GM06990 (cell line): ENCODE results near the gene ASS1.

ENCODE experiments used
- DNase-seq: peaks from one replicate; pipeline ENCODE4 v3.0.0-alpha.2; 2011; ENCODE audit not compliant: insufficient read length; ENCODE audit errors: extremely low read depth
- H3K27me3 ChIP-seq: replicated peaks from 2 replicates; pipeline ENCODE4 v1.6.0; 2011; ENCODE audit warnings: low read length; ENCODE audit not compliant: control insufficient read depth, insufficient read depth
- H3K36me3 ChIP-seq: 2 replicates; pipeline ENCODE4 v1.5.1; 2011; ENCODE audit warnings: low read length; ENCODE audit not compliant: control insufficient read depth, insufficient read depth
- H3K4me3 ChIP-seq: replicated peaks from 2 replicates; pipeline ENCODE4 v1.5.1; 2011; ENCODE audit warnings: low read depth, mild to moderate bottlenecking, control low read depth, low read length
- TF ChIP-seq, protein P1 (sequence below): IDR thresholded peaks from 2 replicates; pipeline ENCODE4 v1.5.1; 2011; ENCODE audit warnings: low read length, control low read depth, mild to moderate bottlenecking, inconsistent platforms; ENCODE audit not compliant: insufficient read depth, poor library complexity, severe bottlenecking

The ASS1 gene

DNA sequence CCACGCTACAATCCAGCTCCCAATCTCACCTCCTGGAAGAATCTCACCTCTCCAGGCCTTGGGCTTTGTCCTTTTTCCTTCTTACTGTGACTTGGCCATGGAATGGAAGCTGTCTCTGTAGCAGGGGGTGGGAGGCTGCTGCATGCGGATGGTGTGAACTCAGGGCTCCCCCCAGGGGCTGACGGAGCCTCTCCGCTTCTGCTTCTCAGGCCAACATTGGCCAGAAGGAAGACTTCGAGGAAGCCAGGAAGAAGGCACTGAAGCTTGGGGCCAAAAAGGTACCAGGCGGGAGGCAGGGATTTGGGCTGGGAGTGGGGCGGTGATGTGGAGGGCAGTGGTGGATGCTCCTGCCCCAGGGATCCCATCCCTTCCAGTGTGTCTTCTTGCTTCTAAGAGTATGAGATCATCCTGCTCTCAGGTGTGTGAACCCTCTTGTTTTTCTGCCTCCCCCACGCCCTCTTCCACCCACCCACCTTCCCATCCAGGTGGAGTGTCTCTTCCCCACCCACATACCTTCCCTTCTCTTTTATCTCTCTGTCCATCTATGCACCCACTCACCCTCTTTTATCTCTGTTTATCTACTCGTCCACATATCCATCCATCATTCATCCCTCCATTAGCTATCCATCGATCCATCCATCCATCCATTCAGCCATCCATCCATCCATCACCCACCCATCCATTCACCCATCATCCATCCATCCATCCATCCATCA, 9.5 kb downstream of the ASS1 start:
- Histone ChIP-seq H3K27me3 (no peaks in the 10 kb centered on the region; the same call in 1 of the 2 replicates), H3K4me3 (no peak overlapping the region), H3K36me3 (no peaks in the 10 kb centered on the region)
- TF ChIP-seq, protein P1, sequence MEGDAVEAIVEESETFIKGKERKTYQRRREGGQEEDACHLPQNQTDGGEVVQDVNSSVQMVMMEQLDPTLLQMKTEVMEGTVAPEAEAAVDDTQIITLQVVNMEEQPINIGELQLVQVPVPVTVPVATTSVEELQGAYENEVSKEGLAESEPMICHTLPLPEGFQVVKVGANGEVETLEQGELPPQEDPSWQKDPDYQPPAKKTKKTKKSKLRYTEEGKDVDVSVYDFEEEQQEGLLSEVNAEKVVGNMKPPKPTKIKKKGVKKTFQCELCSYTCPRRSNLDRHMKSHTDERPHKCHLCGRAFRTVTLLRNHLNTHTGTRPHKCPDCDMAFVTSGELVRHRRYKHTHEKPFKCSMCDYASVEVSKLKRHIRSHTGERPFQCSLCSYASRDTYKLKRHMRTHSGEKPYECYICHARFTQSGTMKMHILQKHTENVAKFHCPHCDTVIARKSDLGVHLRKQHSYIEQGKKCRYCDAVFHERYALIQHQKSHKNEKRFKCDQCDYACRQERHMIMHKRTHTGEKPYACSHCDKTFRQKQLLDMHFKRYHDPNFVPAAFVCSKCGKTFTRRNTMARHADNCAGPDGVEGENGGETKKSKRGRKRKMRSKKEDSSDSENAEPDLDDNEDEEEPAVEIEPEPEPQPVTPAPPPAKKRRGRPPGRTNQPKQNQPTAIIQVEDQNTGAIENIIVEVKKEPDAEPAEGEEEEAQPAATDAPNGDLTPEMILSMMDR: no peak
- DNase-seq: no peak

DNA sequence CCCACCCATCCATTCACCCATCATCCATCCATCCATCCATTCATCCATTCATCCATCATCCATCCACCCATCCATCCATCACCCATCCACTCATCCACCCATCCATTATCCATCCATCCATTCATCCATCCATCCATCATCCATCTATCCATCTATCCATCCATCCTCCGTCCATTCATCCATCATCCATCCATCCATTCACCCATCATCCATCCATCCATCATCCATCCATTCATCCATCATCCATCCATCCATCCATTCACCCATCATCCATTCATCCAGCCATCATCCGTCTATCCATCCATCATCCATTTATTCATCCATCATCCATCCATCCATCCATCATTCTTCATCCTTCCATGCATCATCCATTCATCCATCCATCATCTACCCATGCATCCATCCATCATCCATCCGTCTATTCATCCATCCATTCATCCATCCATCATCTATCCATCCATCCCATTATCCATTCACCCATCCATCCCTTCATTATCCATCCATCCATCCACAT, 10.1 kb downstream of the ASS1 start:
- no peaks in the 10 kb centered on the region for H3K36me3 ChIP-seq
- TF ChIP-seq, protein P1: no peak
- H3K27me3 ChIP-seq: no peaks in the 10 kb centered on the region; the same call in 1 of the 2 replicates
- DNase-seq: no peak
- H3K4me3 ChIP-seq: no peak overlapping the region

- TF ChIP-seq, protein P1: no peak
- H3K27me3 ChIP-seq: no peaks in the 10 kb centered on the region; the same call in none of the 2 replicates
- H3K4me3 ChIP-seq: no peak overlapping the region
- H3K36me3 ChIP-seq: no peaks in the 10 kb centered on the region
- DNase-seq: no peak
Observed at GRCh38 chr9:130458027-130458803, 13.5 kb downstream of the ASS1 start.

GRCh38 chr9:130458804-130459067, 14.0 kb downstream of the ASS1 start:
- Histone ChIP-seq H3K4me3 (no peak overlapping the region), H3K36me3 (no peaks in the 10 kb centered on the region), H3K27me3 (no peaks in the 10 kb centered on the region; the same call in none of the 2 replicates)
- no peak for DNase-seq
- TF ChIP-seq, protein P1: no peak

DNA sequence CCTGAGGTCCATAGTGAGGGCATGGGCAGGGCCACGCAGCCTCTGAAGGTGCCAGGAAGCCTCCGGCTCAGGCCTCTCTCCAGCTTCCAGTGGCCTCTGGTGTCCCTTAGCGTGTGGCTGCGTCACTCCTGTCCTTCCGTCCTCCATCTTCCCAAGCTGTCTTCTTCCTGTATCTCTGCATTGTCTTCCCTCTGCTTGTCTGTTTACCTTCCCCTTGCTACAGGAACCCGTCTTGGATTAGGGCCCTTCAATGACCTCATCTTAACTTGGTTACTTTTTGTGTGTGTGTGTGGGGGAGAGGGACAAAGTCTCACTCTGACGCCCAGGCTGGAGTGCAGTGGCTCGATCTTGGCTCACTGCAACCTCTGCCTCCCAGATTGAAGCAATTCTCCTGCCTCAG, 14.4 kb downstream of the ASS1 start:
- Histone ChIP-seq H3K36me3 (no peaks in the 10 kb centered on the region), H3K4me3 (no peak overlapping the region), H3K27me3 (no peaks in the 10 kb centered on the region; the same call in none of the 2 replicates)
- DNase-seq: no peak
- TF ChIP-seq, protein P1: no peak
